GM21367 (cell line): ENCODE data around the gene ANKRD61.
"Not testable (repeated sequence)": the region's sequence is repeated elsewhere in the genome, so short reads cannot be mapped to it uniquely, and the experiment has no call there.

Source experiments
- ATAC-seq: cut with Tn5 transposase; IDR thresholded peaks from one replicate; pipeline ENCODE4 v1.9.1; 2021; ENCODE audit not compliant: unreplicated experiment

ANKRD61 gene

GRCh38 chr7:6031567-6031966 is 391 bp downstream of the ANKRD61 start:
- no peak for ATAC-seq

DNA sequence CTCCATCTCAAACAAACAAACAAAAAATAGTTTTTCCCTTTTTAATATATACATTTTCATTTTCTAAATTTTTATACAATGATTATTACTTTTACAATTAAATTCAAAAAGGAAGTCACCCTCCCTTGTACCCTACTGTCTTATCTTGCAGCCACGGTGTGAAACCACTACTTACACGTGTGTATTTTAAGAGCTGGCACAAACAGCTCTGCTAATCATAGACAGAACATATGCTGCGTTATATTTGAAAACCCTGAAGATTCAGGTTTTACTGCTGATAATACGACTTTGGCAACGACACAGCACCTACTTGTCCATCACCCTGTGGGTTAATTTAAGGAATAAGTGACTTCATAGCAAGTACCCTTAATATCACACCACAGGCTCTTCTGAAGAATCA is 991 bp downstream of the ANKRD61 start:
- no peak for ATAC-seq

DNA sequence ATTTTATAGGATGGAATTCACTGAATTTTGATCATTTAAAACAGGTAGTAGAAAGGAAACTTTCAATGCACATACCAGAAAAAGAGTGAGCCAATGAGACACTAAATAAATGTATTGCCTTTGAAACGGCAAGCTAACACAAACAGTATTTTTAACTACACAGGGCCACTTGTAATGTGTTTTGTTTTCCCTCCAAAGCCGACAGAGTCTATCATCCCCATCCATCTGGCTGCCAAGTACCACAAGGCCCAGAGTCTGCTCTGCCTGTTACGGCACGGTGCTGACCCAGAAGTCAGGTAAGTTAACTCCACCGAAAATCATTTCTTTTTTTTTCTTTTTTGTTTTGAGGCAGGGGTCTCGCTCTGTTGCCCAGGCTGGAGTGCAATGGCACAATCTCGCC is 1.5 kb downstream of the ANKRD61 start:
- ATAC-seq = no peak

DNA sequence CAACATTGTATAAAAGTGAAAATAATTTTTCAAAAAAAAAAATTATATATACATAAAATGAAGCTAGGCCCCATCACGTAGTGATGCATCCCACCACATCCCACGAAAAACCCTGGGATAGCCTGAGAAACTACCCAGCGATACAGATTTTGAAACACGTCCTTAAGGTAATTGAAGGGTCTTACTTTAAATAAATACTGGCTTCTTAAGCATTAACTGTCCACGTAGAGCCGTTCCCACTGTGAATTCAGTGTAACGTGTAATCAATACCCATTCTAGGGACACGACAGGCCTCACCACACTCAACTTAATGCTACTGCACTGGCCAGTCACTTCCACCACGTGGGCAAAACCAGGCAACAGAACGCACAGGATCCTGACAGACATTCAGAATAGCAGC is 4.0 kb downstream of the ANKRD61 start:
- ATAC-seq = no peak

GRCh38 chr7:6035686-6036085 is 4.5 kb downstream of the ANKRD61 start:
- no peak for ATAC-seq

GRCh38 chr7:6049780-6050179 is 18.6 kb downstream of the ANKRD61 start:
- no peak for ATAC-seq

- ATAC-seq = not testable (repeated sequence)
Measured at GRCh38 chr7:6051185-6051584, 20.0 kb downstream of the ANKRD61 start.

- ATAC-seq = no peak
Measured at GRCh38 chr7:6056616-6057015, 25.4 kb downstream of the ANKRD61 start.

- ATAC-seq = no peak
Measured at GRCh38 chr7:6057316-6058129, 26.3 kb downstream of the ANKRD61 start.

DNA sequence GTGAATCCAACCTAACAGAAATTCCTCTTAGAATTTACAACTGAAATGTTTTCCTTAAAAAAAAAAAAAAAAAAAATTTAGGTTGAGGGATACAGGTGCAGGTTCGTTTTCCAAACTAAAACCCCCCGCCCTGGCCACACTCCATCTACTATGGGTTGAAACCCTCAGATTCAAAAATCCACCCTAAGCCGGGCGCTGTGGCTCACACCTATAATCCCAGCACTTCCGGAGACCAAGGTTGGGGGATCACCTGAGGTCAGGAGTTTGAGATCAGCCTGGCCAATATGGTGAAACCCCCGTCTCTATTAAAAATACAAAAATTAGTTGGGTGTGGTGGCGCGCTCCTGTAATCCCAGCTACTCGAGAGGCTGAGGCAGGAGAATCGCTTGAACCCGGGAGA is 28.8 kb downstream of the ANKRD61 start:
- ATAC-seq = not testable (repeated sequence)

GRCh38 chr7:6071406-6071805 is 40.2 kb downstream of the ANKRD61 start:
- no peak for ATAC-seq

DNA sequence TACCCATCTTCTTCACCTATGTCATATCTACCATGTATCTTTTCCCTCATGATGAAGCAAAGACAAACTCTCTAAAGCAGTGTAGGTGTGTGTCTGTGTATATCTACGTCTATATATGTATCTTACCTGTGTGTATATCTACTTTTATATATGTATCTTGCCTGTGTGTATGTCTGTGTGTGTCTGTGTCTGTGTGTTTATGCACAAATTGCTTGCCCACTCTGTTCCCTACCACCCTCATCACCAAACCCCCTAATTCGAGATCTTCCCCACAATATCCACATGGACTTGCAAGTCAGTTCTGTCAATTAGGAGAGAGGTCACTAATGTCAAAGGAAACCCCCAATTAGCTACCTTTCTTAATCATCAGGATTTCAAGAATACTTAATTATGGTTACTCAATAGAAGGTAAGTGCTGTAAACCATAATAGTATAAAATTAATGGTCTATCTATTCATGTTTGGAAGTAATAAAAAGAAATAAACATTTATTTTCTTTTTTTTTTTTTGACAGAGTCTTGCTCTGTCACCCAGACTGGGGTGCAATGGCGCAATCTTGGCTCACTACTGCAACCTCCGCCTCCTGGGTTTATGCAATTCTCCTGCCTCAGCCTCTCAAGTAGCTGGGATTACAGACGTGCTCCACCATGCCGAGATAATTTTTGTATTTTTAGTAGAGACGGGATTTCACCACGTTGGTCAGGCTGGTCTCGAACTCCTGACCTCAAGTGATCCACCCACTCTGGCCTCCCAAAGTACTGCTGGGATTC is 43.6 kb downstream of the ANKRD61 start:
- ATAC-seq = no peak

DNA sequence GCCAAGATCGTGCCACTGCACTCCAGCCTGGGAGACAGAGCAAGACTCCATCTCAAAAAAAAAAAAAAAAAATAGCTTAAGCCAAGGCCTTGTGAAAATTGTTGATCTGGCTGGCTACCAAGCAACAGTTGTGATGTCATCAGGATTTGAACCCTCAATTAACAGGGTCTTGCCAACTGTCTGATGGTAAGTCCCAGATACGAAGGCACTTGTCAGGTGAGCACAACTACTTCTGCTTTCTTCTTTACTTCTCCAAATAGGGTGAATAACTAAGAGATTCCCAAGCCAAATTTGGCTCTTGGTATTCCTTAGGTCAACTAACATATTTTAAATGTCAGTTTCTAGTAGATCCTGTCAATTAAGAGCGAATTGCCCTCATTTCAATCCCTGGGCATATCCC is 47.4 kb downstream of the ANKRD61 start:
- ATAC-seq = no peak

DNA sequence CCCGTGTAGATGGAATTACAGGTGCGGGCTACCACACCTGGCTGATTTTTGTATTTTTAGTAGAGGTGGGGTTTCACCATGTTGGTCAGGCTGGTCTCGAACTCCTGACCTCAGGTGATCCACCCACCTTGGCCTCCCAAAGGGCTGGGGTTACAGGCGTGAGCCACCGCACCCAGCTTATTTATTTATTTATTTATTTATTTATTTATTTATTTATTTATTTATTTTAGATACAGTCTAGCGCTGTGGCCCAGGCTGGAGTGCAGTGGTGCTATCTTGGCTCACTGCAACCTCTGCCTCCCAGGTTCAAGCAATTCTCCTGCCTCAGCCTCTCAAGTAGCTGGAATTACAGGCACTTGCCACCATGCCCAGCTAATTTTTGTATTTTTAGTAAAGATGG is 51.9 kb downstream of the ANKRD61 start:
- not testable (repeated sequence) for ATAC-seq
